ENCODE measurements around the gene INO80D. TPM values are rescaled to one million over a fixed set of nuclear protein-coding genes. Genes with fewer than 3 reads are reported as not detected.
A peak's percentile ranks its signal among the peaks of the same experiment; 100 is the strongest.

Gene INO80D
- total RNA-seq, 1 donor from 2014 or later = 11.3 TPM

DNA sequence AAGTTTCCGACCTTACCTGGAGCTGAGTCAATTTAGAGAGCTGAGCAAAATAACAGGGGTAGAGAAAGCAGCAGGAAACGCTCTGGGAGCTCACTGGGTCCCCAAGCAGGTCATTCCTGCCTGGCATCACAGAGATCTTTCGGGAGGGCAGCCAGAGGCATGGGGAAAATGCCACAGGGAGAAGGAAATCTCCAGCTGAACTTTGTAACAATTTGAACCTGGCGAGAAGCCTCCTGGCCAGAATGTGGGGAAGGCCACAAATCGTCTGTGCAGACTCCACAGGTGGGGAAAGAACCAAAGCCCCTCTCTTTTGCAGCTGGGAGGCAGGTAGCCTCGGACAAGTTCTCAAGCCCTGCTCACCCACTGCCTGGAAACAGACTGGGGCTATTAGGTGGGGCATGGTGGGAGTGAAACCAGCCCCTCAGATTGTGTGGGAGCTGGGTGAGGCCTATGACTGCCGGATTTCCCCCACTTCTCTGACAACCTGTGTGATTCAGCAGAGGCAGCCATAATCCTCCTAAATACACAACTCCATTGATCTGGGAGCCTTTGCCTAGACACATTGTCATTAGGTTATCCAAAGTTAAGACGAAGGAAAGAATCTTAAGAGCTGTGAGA is 53.9 kb downstream of the INO80D start:
- peaks cover 11% of the 10 kb centered on the region for H3K9me3 ChIP-seq (ENCODE audit: low read depth)
- no peak overlapping the region for H3K4me3 ChIP-seq
- no peak overlapping the region for H3K9ac ChIP-seq
- peaks cover 12% of the 10 kb centered on the region for H3F3A ChIP-seq (ENCODE audit: low read depth)
- peaks cover 10% of the 10 kb centered on the region for H3K4me1 ChIP-seq
- peaks cover 26% of the 10 kb centered on the region for H3K79me2 ChIP-seq (ENCODE audit: low read depth)
- no peaks in the 10 kb centered on the region for H3K27me3 ChIP-seq
- no peaks in the 10 kb centered on the region for H3K27me3 Mint-ChIP-seq (ENCODE audit: insufficient read depth, low read depth)
- no peak overlapping the region for H3K27ac ChIP-seq
- no peak overlapping the region for H3K4me2 ChIP-seq
- no peak overlapping the region for H2AFZ ChIP-seq (replicated peaks)
- no peak for DNase-seq (ENCODE audit: low spot score)
- peaks cover 24% of the 10 kb centered on the region for H3K9me3 Mint-ChIP-seq
- peaks cover 12% of the 10 kb centered on the region for H3K36me3 ChIP-seq
- H3K4me1 Mint-ChIP-seq = peaks cover 3% of the 10 kb centered on the region
- H3K4me3 Mint-ChIP-seq = no peak overlapping the region
- no peak overlapping the region for H3K27ac Mint-ChIP-seq
- H4K20me1 ChIP-seq (ENCODE audit: low read depth) = no peaks in the 10 kb centered on the region
- H3K36me3 Mint-ChIP-seq = peaks cover 46% of the 10 kb centered on the region
- TF ChIP-seq EZH2 (IDR thresholded peaks at IDR 0.05) (no peak), EZH2phosphoT487 (IDR thresholded peaks at IDR 0.05) (no peak)
- TF ChIP-seq, protein P1, sequence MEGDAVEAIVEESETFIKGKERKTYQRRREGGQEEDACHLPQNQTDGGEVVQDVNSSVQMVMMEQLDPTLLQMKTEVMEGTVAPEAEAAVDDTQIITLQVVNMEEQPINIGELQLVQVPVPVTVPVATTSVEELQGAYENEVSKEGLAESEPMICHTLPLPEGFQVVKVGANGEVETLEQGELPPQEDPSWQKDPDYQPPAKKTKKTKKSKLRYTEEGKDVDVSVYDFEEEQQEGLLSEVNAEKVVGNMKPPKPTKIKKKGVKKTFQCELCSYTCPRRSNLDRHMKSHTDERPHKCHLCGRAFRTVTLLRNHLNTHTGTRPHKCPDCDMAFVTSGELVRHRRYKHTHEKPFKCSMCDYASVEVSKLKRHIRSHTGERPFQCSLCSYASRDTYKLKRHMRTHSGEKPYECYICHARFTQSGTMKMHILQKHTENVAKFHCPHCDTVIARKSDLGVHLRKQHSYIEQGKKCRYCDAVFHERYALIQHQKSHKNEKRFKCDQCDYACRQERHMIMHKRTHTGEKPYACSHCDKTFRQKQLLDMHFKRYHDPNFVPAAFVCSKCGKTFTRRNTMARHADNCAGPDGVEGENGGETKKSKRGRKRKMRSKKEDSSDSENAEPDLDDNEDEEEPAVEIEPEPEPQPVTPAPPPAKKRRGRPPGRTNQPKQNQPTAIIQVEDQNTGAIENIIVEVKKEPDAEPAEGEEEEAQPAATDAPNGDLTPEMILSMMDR (IDR thresholded peaks at IDR 0.05) = no peak

DNA sequence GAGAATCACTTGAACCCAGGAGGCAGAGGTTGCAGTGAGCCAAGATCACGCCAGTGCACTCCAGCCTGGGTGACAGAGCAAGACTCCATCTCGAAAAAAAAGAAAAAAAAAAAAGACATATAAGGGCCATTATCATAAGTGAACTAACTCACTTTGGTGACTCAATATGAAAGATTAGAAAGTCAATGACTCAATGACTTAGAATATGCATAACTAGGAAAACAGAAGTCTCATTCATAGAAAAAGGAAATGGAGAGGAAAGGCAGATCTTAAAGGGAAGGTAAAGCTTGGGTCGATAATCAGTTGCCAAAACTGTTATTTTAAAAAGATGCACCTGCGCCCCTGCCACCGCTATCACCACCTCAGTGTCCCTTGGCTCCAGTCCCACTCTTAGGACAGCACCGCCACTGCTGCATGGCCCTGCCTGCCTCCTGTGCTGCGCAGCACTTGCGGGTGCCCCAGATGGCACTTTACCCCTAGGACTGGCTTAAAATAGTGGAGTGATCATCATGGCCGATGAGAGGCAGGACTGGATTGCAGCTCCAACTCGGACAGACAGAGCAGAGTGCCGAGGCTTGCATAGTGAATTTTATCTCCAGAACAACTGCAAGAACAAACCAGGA is 54.7 kb downstream of the INO80D start:
- TF ChIP-seq, protein P1 (IDR thresholded peaks at IDR 0.05) = no peak
- TF ChIP-seq EZH2 (IDR thresholded peaks at IDR 0.05) = no peak
- no peak for TF ChIP-seq EZH2phosphoT487 (IDR thresholded peaks at IDR 0.05)
- H3K4me3 ChIP-seq = no peak overlapping the region
- no peak overlapping the region for H3K4me3 Mint-ChIP-seq
- DNase-seq (ENCODE audit: low spot score) = no peak
- H4K20me1 ChIP-seq (ENCODE audit: low read depth) = no peaks in the 10 kb centered on the region
- H3F3A ChIP-seq (ENCODE audit: low read depth) = peaks cover 12% of the 10 kb centered on the region
- H3K27me3 Mint-ChIP-seq (ENCODE audit: insufficient read depth, low read depth) = no peaks in the 10 kb centered on the region
- H3K27me3 ChIP-seq = no peaks in the 10 kb centered on the region
- H3K36me3 Mint-ChIP-seq = peaks cover 40% of the 10 kb centered on the region
- no peak overlapping the region for H3K9ac ChIP-seq
- no peak overlapping the region for H3K4me2 ChIP-seq
- H3K4me1 Mint-ChIP-seq = peaks cover 3% of the 10 kb centered on the region
- H2AFZ ChIP-seq (replicated peaks) = no peak overlapping the region
- no peak overlapping the region for H3K27ac Mint-ChIP-seq
- no peak overlapping the region for H3K27ac ChIP-seq
- peaks cover 24% of the 10 kb centered on the region for H3K9me3 Mint-ChIP-seq
- H3K9me3 ChIP-seq (ENCODE audit: low read depth) = peaks cover 11% of the 10 kb centered on the region
- peaks cover 9% of the 10 kb centered on the region for H3K36me3 ChIP-seq
- H3K4me1 ChIP-seq = peaks cover 10% of the 10 kb centered on the region
- peaks cover 26% of the 10 kb centered on the region for H3K79me2 ChIP-seq (ENCODE audit: low read depth)

DNA sequence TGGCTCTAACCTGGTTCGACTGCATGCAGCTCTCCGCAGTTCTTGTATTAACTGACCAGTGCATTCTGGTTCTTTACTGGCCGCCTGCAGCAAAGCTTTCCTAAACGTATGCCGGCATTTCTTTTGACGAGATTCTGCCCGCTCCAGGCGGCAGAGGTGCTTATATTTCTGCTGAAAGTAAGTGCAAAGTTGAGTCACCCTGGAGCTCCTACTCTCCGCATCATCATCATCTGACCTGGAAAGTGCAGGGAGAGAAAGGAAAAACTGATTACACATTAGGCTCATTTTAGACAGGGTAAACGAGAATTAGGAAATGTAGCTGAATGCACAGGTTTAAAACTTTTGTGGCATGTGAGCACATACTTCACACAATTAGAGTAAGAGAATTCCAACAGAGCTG is 57.9 kb downstream of the INO80D start:
- H3K27ac Mint-ChIP-seq = peak overlapping the region; percentile 42
- H3K36me3 ChIP-seq = peaks cover 12% of the 10 kb centered on the region
- no peak for DNase-seq (ENCODE audit: low spot score)
- H3F3A ChIP-seq (ENCODE audit: low read depth) = peaks cover 12% of the 10 kb centered on the region
- H3K79me2 ChIP-seq (ENCODE audit: low read depth) = peaks cover 5% of the 10 kb centered on the region
- H3K27me3 Mint-ChIP-seq (ENCODE audit: insufficient read depth, low read depth) = no peaks in the 10 kb centered on the region
- H3K27me3 ChIP-seq = no peaks in the 10 kb centered on the region
- H3K4me1 Mint-ChIP-seq = peaks cover 3% of the 10 kb centered on the region
- H3K4me3 ChIP-seq = no peak overlapping the region
- H4K20me1 ChIP-seq (ENCODE audit: low read depth) = no peaks in the 10 kb centered on the region
- H3K27ac ChIP-seq = peak overlapping the region; percentile 78
- peaks cover 6% of the 10 kb centered on the region for H3K9me3 ChIP-seq (ENCODE audit: low read depth)
- TF ChIP-seq EZH2 (IDR thresholded peaks at IDR 0.05) (no peak), EZH2phosphoT487 (IDR thresholded peaks at IDR 0.05) (no peak)
- TF ChIP-seq, protein P1 (IDR thresholded peaks at IDR 0.05) = no peak
- no peak overlapping the region for H3K4me3 Mint-ChIP-seq
- H3K4me1 ChIP-seq = peaks cover 10% of the 10 kb centered on the region
- no peak overlapping the region for H2AFZ ChIP-seq (replicated peaks)
- peaks cover 6% of the 10 kb centered on the region for H3K9me3 Mint-ChIP-seq
- no peak overlapping the region for H3K4me2 ChIP-seq
- H3K9ac ChIP-seq = no peak overlapping the region
- peaks cover 13% of the 10 kb centered on the region for H3K36me3 Mint-ChIP-seq
